Renal pelvis (tissue), 12 donors: Measurements from ENCODE around the gene ARMCX2. TPM values are rescaled to one million over a fixed set of nuclear protein-coding genes. Genes with fewer than 3 reads are reported as not detected.
"Not testable (repeated sequence)": the region's sequence is repeated elsewhere in the genome, so short reads cannot be mapped to it uniquely, and the experiment has no call there.

Experiments
- DNase-seq: peaks from one replicate; pipeline ENCODE4 v3.0.0-alpha.2; 2013
- long read RNA-seq, 16 experiments: transcript quantifications; one replicate each; lab custom pipeline, GENCODE V29; 2026
- polyA plus RNA-seq, 3 donors: library from polyadenylated mRNA; unstranded; fragments of 120-200 nt; gene quantifications; one replicate each; pipeline ENCODE4 v1.2.1, GENCODE V29; 2013; ENCODE audit not compliant: insufficient read length in 3 of 3

ARMCX2 gene
- 100 to 1,000 TPM; 104 to 109 (median 108) TPM for polyA plus RNA-seq
- long read RNA-seq, donor 1, transcript ARMCX2-203 (6 exons, 2,674 nt): major isoform, 7 of 16 reads
- long read RNA-seq, donor 1, partial matches to known transcripts: 0 of 16 reads
- long read RNA-seq, donor 1, other reads (novel, unspliced or antisense): 0 of 16 reads
- long read RNA-seq, donor 2, transcript ARMCX2-203 (6 exons, 2,674 nt): major isoform, 7 of 10 reads
- long read RNA-seq, donor 2, partial matches to known transcripts: 0 of 10 reads
- long read RNA-seq, donor 2, other reads (novel, unspliced or antisense): 0 of 10 reads
- long read RNA-seq, donor 3, partial matches to known transcripts: 0 of 8 reads
- long read RNA-seq, donor 3, other reads (novel, unspliced or antisense): 0 of 8 reads
- long read RNA-seq, donor 4, transcript ARMCX2-203 (6 exons, 2,674 nt): major isoform, 5 of 7 reads
- long read RNA-seq, donor 4, partial matches to known transcripts: 0 of 7 reads
- long read RNA-seq, donor 4, other reads (novel, unspliced or antisense): 0 of 7 reads
- long read RNA-seq, donor 5, partial matches to known transcripts: 0 of 3 reads
- long read RNA-seq, donor 5, other reads (novel, unspliced or antisense): 0 of 3 reads
- long read RNA-seq, donor 6, partial matches to known transcripts: 0 of 10 reads
- long read RNA-seq, donor 6, other reads (novel, unspliced or antisense): 5 of 10 reads
- long read RNA-seq, donor 7, transcript ARMCX2-203 (6 exons, 2,674 nt): major isoform, 6 of 7 reads
- long read RNA-seq, donor 7, partial matches to known transcripts: 0 of 7 reads
- long read RNA-seq, donor 7, other reads (novel, unspliced or antisense): 0 of 7 reads
- long read RNA-seq, donor 8, transcript ARMCX2-203 (6 exons, 2,674 nt): major isoform, 5 of 10 reads
- long read RNA-seq, donor 8, partial matches to known transcripts: 0 of 10 reads
- long read RNA-seq, donor 8, other reads (novel, unspliced or antisense): 0 of 10 reads
- long read RNA-seq, donor 9, transcript ARMCX2-203 (6 exons, 2,674 nt): major isoform, 5 of 10 reads
- long read RNA-seq, donor 9, partial matches to known transcripts: 0 of 10 reads
- long read RNA-seq, donor 9, other reads (novel, unspliced or antisense): 0 of 10 reads
- long read RNA-seq, donor 10, partial matches to known transcripts: 0 of 5 reads
- long read RNA-seq, donor 10, other reads (novel, unspliced or antisense): 0 of 5 reads
- long read RNA-seq, donor 11, partial matches to known transcripts: 0 of 5 reads
- long read RNA-seq, donor 11, other reads (novel, unspliced or antisense): 0 of 5 reads
- long read RNA-seq, donor 12, transcript ARMCX2-203 (6 exons, 2,674 nt): major isoform, 8 of 11 reads
- long read RNA-seq, donor 12, partial matches to known transcripts: 0 of 11 reads
- long read RNA-seq, donor 12, other reads (novel, unspliced or antisense): 0 of 11 reads
- long read RNA-seq, donor 13, partial matches to known transcripts: 0 of 7 reads
- long read RNA-seq, donor 13, other reads (novel, unspliced or antisense): 0 of 7 reads
- long read RNA-seq, donor 14, partial matches to known transcripts: 0 of 2 reads
- long read RNA-seq, donor 14, other reads (novel, unspliced or antisense): 0 of 2 reads
- long read RNA-seq, donor 15, partial matches to known transcripts: 0 of 11 reads
- long read RNA-seq, donor 15, other reads (novel, unspliced or antisense): 0 of 11 reads
- long read RNA-seq, donor 16, transcript ARMCX2-203 (6 exons, 2,674 nt): major isoform, 12 of 17 reads
- long read RNA-seq, donor 16, partial matches to known transcripts: 0 of 17 reads
- long read RNA-seq, donor 16, other reads (novel, unspliced or antisense): 0 of 17 reads

GRCh38 chrX:101659601-101660063, at the start of gene ARMCX2:
Gene ARMCX2, minus strand, starts transcription at chrX:101659850. Its CDS starts 2,262 bp downstream, at chrX:101657588.
- peak; percentile 58 for DNase-seq

GRCh38 chrX:101709384-101709783, 49.7 kb upstream of the ARMCX2 start:
- DNase-seq: no peak

GRCh38 chrX:101708163-101708562, 48.5 kb upstream of the ARMCX2 start:
- DNase-seq: peak; percentile 16

- no peak for DNase-seq
These were observed 33.8 kb upstream of the ARMCX2 start for GRCh38 chrX:101693476-101693875.

- DNase-seq: no peak
These were observed 32.2 kb upstream of the ARMCX2 start for GRCh38 chrX:101691835-101692234.

- no peak for DNase-seq
These were observed 26.9 kb upstream of the ARMCX2 start for GRCh38 chrX:101686574-101686973.

- DNase-seq: no peak
These were observed 26.3 kb upstream of the ARMCX2 start for GRCh38 chrX:101685923-101686322.

GRCh38 chrX:101682723-101683122, 23.1 kb upstream of the ARMCX2 start:
- no peak for DNase-seq

GRCh38 chrX:101677028-101677427, 17.4 kb upstream of the ARMCX2 start:
- DNase-seq: no peak

GRCh38 chrX:101676571-101676970, 16.9 kb upstream of the ARMCX2 start:
- DNase-seq: no peak

- DNase-seq: no peak
These were observed 8.5 kb upstream of the ARMCX2 start for GRCh38 chrX:101668143-101668542.

GRCh38 chrX:101658661-101659491, 774 bp downstream of the ARMCX2 start:
- DNase-seq: peak; percentile 64

- no peak for DNase-seq
These were observed 2.2 kb downstream of the ARMCX2 start for GRCh38 chrX:101657495-101657894.

- no peak for DNase-seq
These were observed 2.8 kb downstream of the ARMCX2 start for GRCh38 chrX:101656817-101657216.

GRCh38 chrX:101655534-101655933, 4.1 kb downstream of the ARMCX2 start:
- no peak for DNase-seq

GRCh38 chrX:101647716-101648115, 11.9 kb downstream of the ARMCX2 start:
- DNase-seq: not testable (repeated sequence)

GRCh38 chrX:101642093-101642492, 17.6 kb downstream of the ARMCX2 start:
- DNase-seq: no peak

GRCh38 chrX:101639583-101639982, 20.1 kb downstream of the ARMCX2 start:
- DNase-seq: no peak

GRCh38 chrX:101619364-101619763, 40.3 kb downstream of the ARMCX2 start:
- DNase-seq: peak; percentile 52
